Stomach (tissue), 9 donors: ENCODE measurements around the gene NUMB. TPM values are rescaled to one million over a fixed set of nuclear protein-coding genes. Genes with fewer than 3 reads are reported as not detected.
"Not testable (repeated sequence)": the region's sequence is repeated elsewhere in the genome, so short reads cannot be mapped to it uniquely, and the experiment has no call there.

Experiments used
- DNase-seq, 2 donors: peaks; one replicate each; pipeline versions ENCODE4 v3.0.0 to v3.0.0-alpha.2; 2013 to 2019
- H3K27ac ChIP-seq, 5 donors: fragments of 200-600 bp in 4 of 5; sonication (generic) in 4 of 5; one replicate each; pipeline ENCODE4 v1.5.1; 2013 to 2019; ENCODE audit warnings: mild to moderate bottlenecking in 1 of 5, moderate library complexity in 1 of 5
- H3K27me3 ChIP-seq, 3 donors: fragments of 200-600 bp; sonication (generic); one replicate each; pipeline ENCODE4 v1.5.1; 2017 to 2019; ENCODE audit warnings: mixed run types in 1 of 3
- H3K36me3 ChIP-seq, 4 donors: fragments of 200-600 bp; sonication (generic); 1 replicate in 3 of 4; 2 replicates in 1 of 4; pipeline ENCODE4 v1.5.1; 2016 to 2019
- H3K4me1 ChIP-seq, 4 donors: fragments of 200-600 bp; sonication (generic); one replicate each; pipeline ENCODE4 v1.5.1; 2016 to 2019
- H3K4me3 ChIP-seq, 4 donors: fragments of 200-600 bp; sonication (generic) in 3 of 4; one replicate each; pipeline ENCODE4 v1.5.1; 2016 to 2019; ENCODE audit warnings: mild to moderate bottlenecking in 1 of 4
- H3K9me3 ChIP-seq, 4 donors: fragments of 200-600 bp; sonication (generic); one replicate each; pipeline ENCODE4 v1.5.1; 2016 to 2019
- EP300 ChIP-seq: sonication (generic); formaldehyde crosslinking; IDR thresholded peaks from one replicate; pipeline ENCODE4 v1.6.1; 2017; ENCODE audit warnings: antibody characterized with exemption
- POLR2A ChIP-seq, 4 donors: fragments of 450-650 bp; IDR thresholded peaks; one replicate each; pipeline ENCODE4 v1.6.1; 2016; ENCODE audit warnings: antibody characterized with exemption in 4 of 4, control low read depth in 2 of 4, mild to moderate bottlenecking in 1 of 4, moderate library complexity in 1 of 4
- POLR2AphosphoS5 ChIP-seq, 3 donors: sonication (generic); formaldehyde crosslinking; IDR thresholded peaks; one replicate each; pipeline ENCODE4 v1.6.1; 2016; ENCODE audit warnings: antibody characterized with exemption in 3 of 3
- WGBS, 5 donors: extraction: QIAGEN DNeasy Blood & Tissue Kit in 3 of 5; methylation state at CpG; one replicate each; pipeline versions ENCODE4 v1.1.5 to v1.1.7; 2013 to 2018; 5-methylcytosine and 5-hydroxymethylcytosine counted together
- intact Hi-C: fragments of 100-400 bp; cut with DNase I; formaldehyde crosslinking; loops from one replicate; pipeline ENCODE4 v1.15.1; 2023; ENCODE audit warnings: low total_unique reads
- polyA plus RNA-seq, 3 donors: library from polyadenylated mRNA; stranded (reverse); fragments of 200-250 nt; gene quantifications; one replicate each; pipeline ENCODE4 v1.2.3, GENCODE V29; 2013
- total RNA-seq, 5 donors: library from RNA; depleted of rRNA; stranded (reverse); fragments of >200 nt; gene quantifications; one replicate each; pipeline versions ENCODE4 v1.1.0 to v1.2.3, GENCODE V29; 2014 to 2016
- TF ChIP-seq, protein P1 (sequence below), 7 experiments: fragments of 450-650 bp in 4 of 7; fragments of 200-600 bp in 3 of 7; sonication (generic) in 3 of 7; IDR thresholded peaks; one replicate each; pipeline ENCODE4 v1.5.1; 2016 to 2019; ENCODE audit warnings: antibody characterized with exemption in 7 of 7, control low read depth in 2 of 7, mild to moderate bottlenecking in 1 of 7
- donor health status: healthy with polysubstance abuse.
- donor health status: Bipolar disorder and iron deficiency.
- donor health status: healthy.

The NUMB gene
- total and polyA plus RNA-seq, 8 donors: 26.4 to 135 (median 50.0) TPM

- DNase-seq: no peak
- Histone ChIP-seq H3K4me3 (no peak overlapping the region), H3K36me3 (peaks cover 0 to 31% (median 23%) of the 10 kb centered on the region in 4 donors), H3K4me1 (no peaks in the 10 kb centered on the region), H3K9me3 (no peaks in the 10 kb centered on the region), H3K27ac (no peak overlapping the region), H3K27me3 (no peaks in the 10 kb centered on the region)
- WGBS, 5 donors: 75 to 97% (median 90%) methylated on average over 1 of the region's 1 CpG
- TF ChIP-seq POLR2AphosphoS5 (IDR thresholded peaks at IDR 0.05) (no peak), POLR2A (IDR thresholded peaks at IDR 0.05) (no peak), EP300 (no peak)
- TF ChIP-seq, protein P1, sequence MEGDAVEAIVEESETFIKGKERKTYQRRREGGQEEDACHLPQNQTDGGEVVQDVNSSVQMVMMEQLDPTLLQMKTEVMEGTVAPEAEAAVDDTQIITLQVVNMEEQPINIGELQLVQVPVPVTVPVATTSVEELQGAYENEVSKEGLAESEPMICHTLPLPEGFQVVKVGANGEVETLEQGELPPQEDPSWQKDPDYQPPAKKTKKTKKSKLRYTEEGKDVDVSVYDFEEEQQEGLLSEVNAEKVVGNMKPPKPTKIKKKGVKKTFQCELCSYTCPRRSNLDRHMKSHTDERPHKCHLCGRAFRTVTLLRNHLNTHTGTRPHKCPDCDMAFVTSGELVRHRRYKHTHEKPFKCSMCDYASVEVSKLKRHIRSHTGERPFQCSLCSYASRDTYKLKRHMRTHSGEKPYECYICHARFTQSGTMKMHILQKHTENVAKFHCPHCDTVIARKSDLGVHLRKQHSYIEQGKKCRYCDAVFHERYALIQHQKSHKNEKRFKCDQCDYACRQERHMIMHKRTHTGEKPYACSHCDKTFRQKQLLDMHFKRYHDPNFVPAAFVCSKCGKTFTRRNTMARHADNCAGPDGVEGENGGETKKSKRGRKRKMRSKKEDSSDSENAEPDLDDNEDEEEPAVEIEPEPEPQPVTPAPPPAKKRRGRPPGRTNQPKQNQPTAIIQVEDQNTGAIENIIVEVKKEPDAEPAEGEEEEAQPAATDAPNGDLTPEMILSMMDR (IDR thresholded peaks at IDR 0.05): no peak
- intact Hi-C loops: no loop called here
These were observed 100.2 kb downstream of the NUMB start for GRCh38 chr14:73358187-73358586.

DNA sequence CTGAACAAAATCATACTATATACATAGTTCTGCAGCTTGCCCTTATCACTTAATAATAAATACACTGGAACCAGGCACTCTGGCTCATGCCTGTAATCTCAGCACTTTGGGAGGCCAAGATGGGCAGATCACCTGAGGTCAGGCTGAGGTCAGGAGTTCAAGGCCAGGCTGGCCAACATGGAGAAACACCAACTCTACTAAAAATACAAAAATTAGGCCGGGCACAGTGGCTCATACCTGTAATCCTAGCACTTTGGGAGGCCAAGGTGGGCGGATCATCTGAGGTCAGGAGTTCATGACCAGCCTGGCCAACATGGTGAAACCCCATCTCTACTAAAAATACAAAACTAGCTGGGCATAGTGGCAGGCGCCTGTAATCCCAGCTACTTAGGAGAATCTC, 109.3 kb downstream of the NUMB start:
- DNase-seq, H3K4me1 ChIP-seq, H3K27me3 ChIP-seq, H3K27ac ChIP-seq, H3K4me3 ChIP-seq, intact Hi-C loops, H3K9me3 ChIP-seq: not testable (repeated sequence)
- peaks cover 0 to 31% (median 10%) of the 10 kb centered on the region in 4 donors for H3K36me3 ChIP-seq
- WGBS, 5 donors: 88 to 98% (median 95%) methylated on average over 3 of the region's 3 CpGs

GRCh38 chr14:73344319-73344718, 114.0 kb downstream of the NUMB start:
- intact Hi-C loops: no loop called here
- H3K36me3 ChIP-seq: peaks cover 0 to 5% (median 2%) of the 10 kb centered on the region in 4 donors
- H3K4me1 ChIP-seq: peaks cover 0 to 26% (median 14%) of the 10 kb centered on the region in 4 donors
- DNase-seq: peak in 1 of 2 donors; percentile 22
- TF ChIP-seq POLR2A (IDR thresholded peaks at IDR 0.05) (no peak), POLR2AphosphoS5 (IDR thresholded peaks at IDR 0.05) (no peak), EP300 (no peak)
- TF ChIP-seq, protein P1 (IDR thresholded peaks at IDR 0.05): no peak
- 68 to 86% (median 74%) methylated on average over 1 of the region's 1 CpG for WGBS, 5 donors
- no peak overlapping the region for H3K27ac ChIP-seq
- no peak overlapping the region for H3K4me3 ChIP-seq
- H3K27me3 ChIP-seq: no peaks in the 10 kb centered on the region
- H3K9me3 ChIP-seq: no peaks in the 10 kb centered on the region

DNA sequence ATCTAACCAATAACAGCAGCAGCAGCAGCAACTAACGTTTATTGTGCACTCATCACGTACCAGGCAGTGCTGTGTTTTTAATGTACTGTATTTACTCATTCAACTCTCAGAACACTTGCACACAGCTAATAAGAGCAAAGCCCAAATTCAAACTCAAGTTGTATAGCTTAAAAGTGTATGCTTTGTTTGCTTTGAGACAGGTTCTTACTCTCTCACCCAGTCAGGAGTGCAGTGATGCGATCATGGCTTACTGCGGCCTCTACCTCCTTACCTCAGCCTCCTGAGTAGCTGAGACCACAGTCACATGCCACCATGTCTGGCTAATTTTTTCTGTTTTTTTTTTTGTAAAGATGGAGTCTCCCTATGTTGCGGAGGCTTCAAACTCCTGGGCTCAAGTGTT, 115.7 kb downstream of the NUMB start:
- TF ChIP-seq, protein P1 (IDR thresholded peaks at IDR 0.05): no peak
- TF ChIP-seq POLR2AphosphoS5 (IDR thresholded peaks at IDR 0.05) (no peak), POLR2A (IDR thresholded peaks at IDR 0.05) (no peak), EP300 (no peak)
- peak in 1 of 2 donors; percentile 7 for DNase-seq
- 53 to 71% (median 68%) methylated on average over 5 of the region's 5 CpGs for WGBS, 5 donors
- H3K36me3 ChIP-seq: peaks cover 0 to 5% (median 0%) of the 10 kb centered on the region in 4 donors
- peaks cover 0 to 31% (median 13%) of the 10 kb centered on the region in 4 donors for H3K4me1 ChIP-seq
- H3K27me3 ChIP-seq: no peaks in the 10 kb centered on the region
- intact Hi-C loops: no loop called here
- no peak overlapping the region for H3K27ac ChIP-seq
- H3K9me3 ChIP-seq: no peaks in the 10 kb centered on the region
- no peak overlapping the region for H3K4me3 ChIP-seq

DNA sequence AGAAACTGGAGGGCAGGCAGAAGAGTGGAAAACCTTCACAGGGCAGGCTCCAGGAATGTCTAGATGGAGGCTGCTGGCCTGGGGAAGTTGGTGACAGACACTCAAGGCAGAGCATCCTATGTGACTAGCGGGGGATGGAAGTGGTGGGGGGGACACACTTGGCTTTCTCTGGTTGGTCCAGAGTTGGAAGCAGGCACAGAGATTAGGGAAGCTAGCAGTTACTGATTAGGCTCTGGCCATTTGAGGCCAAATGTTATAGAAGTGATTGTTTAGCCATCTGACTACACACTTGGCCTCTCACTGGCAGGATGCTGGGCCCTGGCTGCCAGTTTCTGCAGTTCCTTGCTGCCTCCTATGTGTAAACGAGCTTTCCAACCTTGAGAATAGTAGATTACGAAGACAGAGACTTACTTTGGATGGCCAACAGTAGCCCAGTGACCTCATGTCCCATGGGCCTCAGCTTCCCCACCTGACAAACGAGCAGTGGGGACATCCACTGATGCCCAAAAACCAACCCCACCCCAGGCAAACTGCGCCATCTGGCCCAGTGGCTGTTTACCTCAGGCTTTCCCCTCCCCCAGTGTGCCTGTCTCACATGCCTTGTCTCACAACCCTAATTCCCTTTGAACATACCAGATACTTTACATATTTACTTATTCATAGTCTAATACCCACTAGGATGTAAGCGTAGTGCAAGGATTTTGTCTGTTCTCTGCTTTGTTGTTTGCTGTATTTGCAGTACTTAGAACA, 118.3 kb downstream of the NUMB start:
- Histone ChIP-seq H3K4me1 (peaks cover 0 to 41% (median 13%) of the 10 kb centered on the region in 4 donors), H3K27me3 (no peaks in the 10 kb centered on the region), H3K36me3 (no peaks in the 10 kb centered on the region), H3K4me3 (no peak overlapping the region), H3K9me3 (no peaks in the 10 kb centered on the region), H3K27ac (no peak overlapping the region)
- no peak for DNase-seq
- intact Hi-C loops: no loop called here
- WGBS, 5 donors: 78 to 90% (median 84%) methylated on average over 6 of the region's 6 CpGs
- TF ChIP-seq EP300 (no peak), POLR2A (IDR thresholded peaks at IDR 0.05) (no peak)
- TF ChIP-seq, protein P1 (IDR thresholded peaks at IDR 0.05): no peak
